Stimulated activated CD4-positive, alpha-beta T cell treated with anti-CD3 and anti-CD28 coated beads, Interleukin-15, amount 100 ng/mL, for 1 hour (primary cell): ENCODE measurements around the gene CEMP1.
"Not testable (repeated sequence)": the region's sequence is repeated elsewhere in the genome, so short reads cannot be mapped to it uniquely, and the experiment has no call there.

Source experiments
- DNase-seq, 2 donors: peaks; one replicate each; pipeline ENCODE4 v3.0.0-alpha.2; 2020; ENCODE audit warnings: low read depth in 1 of 2, low spot score in 1 of 2

CEMP1 gene, protein sequence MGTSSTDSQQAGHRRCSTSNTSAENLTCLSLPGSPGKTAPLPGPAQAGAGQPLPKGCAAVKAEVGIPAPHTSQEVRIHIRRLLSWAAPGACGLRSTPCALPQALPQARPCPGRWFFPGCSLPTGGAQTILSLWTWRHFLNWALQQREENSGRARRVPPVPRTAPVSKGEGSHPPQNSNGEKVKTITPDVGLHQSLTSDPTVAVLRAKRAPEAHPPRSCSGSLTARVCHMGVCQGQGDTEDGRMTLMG

DNA sequence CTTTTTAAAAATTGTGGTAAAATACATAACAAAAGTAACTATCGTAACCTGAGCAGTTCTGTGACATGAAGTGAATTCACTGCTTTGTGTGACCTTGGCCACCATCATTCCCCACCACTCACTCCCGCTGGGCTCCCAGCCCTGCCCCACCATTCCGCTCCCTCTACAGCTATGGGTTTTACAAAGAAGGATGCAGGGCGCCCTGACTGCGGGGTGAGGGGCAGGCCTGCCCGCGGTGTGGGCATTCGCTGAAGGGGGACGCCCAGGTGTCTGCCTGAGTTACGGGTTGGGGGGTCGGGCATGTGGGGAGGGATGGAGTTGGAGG, at the start of gene CEMP1:
Gene CEMP1, minus strand, starts transcription at position 38 of the 325 bp plus-strand sequence. CDS start 335 bp downstream, outside the sequence.
- no peak for DNase-seq

DNA sequence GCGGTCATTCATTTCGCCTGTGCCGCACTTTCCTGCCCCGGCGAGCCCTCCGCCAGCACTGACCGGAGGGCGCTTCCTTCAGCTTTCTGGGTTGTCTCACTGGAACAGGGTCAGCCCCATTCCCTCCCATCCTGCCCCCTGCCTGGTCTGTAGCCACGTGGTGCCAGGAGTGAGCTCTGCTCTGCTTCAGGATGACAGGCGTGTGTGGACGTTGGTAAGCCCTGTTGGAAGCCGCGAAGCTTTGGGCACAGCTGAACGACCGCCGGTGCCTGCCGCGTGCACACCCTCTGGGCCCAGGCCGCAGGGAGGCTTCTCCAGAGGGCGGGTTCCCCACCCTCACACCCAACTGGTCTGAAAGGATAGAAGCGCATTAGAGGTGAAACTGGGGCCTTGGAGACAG, 49.6 kb upstream of the CEMP1 start:
- not testable (repeated sequence) for DNase-seq

DNA sequence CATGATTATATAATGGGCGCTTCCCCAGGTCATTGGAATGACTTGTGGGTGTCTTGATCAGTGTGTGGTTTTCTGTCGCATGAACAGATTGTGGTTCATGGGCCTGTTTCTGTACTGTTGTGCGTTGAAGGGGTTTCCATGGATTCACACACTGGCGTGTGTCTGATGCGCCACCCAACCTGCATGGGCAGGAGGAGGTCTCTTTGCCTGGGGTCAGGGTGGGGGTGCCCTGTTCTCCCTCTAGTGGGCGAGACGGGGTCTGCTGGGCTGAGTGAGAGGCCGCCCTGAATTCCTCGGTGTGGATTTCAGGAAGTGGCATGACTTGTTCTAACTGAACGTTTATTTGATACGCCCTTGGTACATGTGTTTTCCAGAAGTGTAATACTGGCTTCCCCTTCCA, 48.9 kb upstream of the CEMP1 start:
- DNase-seq, result not testable (repeated sequence)

DNA sequence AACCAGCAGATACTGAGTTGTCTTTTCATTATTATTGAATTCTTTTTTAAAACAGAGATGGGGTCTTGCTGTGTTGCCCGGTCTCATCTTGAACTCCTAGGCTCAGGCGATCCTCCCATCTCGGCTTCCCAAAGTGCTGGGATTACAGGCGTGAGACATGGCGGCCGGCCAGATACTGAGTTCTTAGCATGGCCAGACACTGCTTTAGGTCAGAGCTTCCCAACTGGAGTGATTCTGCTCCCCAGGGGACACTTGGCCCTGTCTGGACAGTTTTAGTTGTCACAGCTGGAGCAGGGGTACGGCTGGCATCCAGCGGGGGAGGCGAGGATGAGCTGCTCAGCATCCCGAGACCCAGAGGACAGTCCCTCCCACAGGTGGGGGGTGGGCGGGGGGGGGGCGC, 47.7 kb upstream of the CEMP1 start:
- not testable (repeated sequence) for DNase-seq

DNA sequence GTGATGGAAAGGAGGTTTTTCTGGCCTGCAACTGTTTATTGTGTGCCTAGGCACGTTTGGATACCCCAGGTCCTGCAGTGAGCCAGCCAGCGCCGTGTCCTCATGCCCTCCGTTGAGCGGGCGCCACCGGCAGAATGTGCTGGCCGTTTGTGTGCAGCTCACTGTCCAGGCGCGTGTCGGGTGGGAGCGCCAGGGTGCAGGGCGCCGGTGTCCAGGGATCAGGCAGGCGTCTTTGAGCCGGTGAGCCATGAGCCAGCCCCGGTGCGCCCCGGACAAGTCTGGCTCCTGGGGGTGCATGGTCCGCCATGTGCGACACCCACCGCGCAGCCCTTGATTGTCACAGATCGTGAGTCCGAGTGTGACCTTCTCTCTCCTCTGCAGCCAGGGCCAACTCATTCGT, 45.8 kb upstream of the CEMP1 start:
- not testable (repeated sequence) for DNase-seq

DNA sequence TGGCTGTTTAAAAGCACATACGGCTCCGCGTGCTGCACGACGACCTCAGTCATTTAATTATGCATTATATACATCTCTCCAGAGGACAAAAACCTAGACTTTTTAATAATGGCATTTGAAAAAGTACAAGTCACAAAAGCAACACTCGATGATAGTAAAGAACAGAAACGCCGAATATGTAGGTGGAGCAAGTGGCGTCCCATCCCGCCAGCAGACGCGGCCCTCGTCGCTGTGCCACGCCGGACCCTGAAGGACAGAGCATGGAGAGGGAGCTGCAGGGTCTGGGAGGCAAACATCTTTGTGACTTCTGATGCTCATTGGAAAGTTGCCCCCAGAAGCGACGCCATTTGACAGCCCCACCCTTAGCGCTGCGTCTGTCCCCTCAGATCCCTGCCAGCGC, 44.6 kb upstream of the CEMP1 start:
- not testable (repeated sequence) for DNase-seq

DNA sequence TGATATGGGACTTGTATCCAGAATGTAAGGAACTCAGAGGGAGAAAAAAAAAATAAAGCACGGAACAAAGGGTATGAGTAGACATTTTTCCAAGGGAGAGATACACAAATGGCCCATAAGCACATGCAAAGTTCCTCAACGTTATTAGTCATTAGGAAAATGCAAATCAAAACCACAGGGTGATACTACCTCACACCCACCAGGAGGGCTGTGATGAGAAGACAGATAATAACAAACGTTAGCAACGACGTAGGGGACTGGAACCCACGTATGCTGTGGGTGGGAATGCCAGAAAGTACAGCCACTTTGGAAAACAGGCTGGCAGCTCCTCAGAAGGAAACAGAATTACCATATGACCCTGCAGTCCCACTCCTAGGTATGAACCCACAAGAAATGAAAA, 41.5 kb upstream of the CEMP1 start:
- not testable (repeated sequence) for DNase-seq

DNA sequence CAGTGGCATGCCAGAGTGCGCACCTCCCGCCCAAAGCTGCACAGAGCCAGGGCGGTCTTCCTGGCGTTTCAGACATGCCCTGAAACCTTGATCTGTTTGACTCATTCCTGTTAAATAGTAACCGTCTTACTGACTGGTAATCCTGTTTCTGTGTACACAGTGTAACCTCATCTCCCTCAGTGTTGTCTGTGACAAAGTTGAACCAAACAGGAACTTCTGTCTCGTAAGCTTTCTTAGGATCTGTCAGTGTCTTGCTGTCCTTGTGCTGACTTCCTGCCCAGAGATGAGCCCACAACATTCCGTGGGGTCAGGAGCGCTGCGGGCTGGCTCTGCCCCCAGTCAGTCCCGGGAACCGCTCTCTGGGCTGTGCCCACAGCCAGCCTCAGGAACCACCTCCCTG, 37.4 kb upstream of the CEMP1 start:
- DNase-seq, result not testable (repeated sequence)

DNA sequence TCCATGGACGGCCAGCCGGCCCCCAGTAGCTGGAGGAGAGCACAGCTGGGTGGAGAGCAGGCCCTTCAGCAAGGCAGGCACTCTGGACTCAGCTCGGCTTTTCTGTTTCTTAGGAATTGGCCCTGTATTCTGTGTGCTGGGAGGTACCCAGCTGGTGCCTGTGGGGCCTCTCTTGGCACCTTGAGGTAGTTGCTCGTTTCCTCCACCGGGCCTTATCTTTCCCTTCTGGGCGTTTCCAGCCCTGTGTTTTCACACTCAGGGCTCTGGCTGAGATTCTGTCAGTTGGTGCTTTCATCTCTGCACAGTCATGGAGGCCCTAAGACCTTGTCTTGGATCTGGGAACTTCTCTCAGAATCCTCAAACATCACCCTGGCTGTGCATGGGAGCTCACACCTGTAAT, 36.3 kb upstream of the CEMP1 start:
- not testable (repeated sequence) for DNase-seq

DNA sequence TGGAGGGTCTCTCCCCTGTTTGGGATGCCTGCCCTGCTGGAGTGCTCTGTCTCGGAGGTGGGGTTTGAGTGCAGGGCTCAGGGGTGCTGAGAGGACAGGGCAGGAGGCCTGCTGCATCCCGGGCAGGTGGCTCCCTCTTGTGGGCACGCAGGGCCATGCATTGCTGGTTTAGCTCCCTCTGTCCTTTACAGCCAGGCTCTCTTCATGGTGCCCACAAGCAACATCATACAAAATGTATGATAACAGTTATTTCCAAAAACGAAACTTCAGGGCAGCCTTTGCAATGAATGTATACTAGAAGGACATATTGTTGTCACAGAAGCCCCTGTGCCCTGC, 29.6 kb upstream of the CEMP1 start:
- peak in 1 of 2 donors; percentile 58 for DNase-seq

DNA sequence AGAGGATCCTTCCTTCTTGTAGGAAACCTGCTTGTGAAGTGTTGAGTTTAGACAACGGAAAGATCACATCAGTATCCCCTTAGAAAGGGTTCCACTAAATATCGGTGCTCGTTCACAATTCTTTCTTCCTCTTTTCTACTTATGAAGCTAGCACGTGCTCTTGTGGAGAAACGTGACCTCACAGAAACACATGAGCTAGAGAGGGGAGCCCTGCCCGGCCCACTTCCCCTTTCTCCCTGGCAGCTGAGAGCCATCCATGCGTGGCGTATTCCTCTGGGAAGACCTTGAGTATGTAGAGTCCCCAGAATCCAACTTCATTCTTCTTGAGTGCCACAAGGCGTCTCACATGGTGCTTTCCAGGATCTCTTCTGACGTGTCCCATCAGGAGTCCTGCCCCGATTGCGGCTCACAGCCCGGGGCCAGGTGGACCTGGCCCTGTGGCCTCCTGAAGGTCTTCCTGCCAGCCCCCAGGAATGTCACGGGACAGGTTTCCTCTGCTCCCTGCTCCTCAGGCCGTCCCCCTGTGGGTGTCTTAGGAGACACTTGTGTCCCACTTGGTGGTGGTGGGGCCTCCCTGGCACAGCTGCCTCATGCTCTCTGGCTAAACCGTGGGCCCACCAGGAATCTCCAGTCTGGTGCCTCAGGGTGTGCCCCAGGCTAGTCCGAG, 29.1 kb upstream of the CEMP1 start:
- DNase-seq, result not testable (repeated sequence)

DNA sequence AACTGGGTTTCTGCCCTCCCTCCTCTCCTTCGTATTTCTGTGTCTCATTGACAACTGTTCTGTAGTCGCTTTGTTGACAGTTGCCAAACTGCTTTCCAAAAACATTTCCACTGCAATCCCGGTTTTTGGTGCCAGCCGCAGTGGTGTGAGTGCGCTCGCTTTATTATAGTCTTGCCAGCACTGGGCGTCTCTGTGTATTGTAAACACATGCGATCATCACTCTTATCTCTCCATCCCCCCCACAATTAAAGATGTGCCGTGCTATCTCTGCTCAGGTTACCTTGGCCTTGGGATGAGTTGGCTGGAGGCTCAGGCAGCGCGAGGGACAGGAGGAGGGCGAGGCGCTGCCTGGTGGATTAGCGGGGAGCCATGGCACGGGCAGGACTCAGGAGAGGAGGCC, 25.9 kb upstream of the CEMP1 start:
- DNase-seq, result not testable (repeated sequence)

DNA sequence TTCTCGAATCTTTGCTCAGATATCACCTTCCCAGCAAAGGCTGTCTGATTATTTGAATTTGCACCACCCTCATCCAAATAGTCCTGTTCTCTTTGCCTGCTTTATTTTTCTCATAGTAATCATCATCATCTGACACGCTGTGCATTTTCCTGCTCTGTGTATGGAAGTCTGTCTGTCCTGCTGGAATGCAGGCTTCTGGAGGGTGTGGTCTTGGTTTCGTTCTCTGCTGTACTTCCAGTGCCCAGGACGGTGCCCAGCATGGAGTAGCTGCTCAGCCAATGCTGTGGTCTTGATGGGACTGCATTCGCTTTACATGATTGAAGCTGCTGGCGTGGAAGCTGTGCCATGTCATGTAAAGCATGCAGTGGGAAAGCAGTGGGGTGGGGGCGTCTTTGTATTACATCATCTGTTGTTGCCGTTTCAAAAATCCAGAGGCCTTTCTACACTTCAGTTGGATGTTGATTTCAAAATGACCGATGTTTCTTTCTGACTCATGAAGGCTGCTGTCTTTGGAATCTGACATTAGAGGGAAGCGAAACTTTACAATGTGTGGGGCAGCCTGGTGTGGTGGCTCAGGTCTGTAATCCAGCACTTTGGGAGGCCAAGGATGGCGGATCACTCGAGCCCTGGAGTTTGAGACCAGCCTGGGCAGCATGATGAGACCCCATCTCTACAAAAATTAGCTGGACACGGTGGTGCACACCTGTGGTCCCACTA, 23.7 kb upstream of the CEMP1 start:
- not testable (repeated sequence) for DNase-seq

DNA sequence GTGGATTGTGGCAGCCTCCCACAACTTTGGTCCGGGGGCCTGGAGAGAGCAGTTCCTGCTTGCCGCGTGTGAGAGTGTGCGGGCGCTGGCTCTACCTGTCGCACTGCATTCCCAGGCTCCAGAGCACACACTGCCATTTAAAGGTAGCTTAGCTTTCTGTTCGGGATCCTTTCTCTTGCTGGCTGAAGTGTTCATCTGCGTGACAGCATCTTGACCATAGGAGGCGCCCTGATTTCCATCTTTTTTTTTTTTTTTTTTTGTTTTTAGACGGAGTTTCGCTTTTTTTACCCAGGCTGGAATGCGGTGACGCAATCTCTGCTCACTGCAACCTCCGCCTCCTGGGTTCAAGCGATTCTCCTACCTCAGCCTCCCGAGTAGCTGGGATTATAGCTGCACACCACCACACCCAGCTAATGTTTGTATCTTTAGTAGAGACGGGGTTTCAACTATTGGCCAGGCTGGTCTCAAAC, 20.2 kb upstream of the CEMP1 start:
- DNase-seq, result not testable (repeated sequence)

DNA sequence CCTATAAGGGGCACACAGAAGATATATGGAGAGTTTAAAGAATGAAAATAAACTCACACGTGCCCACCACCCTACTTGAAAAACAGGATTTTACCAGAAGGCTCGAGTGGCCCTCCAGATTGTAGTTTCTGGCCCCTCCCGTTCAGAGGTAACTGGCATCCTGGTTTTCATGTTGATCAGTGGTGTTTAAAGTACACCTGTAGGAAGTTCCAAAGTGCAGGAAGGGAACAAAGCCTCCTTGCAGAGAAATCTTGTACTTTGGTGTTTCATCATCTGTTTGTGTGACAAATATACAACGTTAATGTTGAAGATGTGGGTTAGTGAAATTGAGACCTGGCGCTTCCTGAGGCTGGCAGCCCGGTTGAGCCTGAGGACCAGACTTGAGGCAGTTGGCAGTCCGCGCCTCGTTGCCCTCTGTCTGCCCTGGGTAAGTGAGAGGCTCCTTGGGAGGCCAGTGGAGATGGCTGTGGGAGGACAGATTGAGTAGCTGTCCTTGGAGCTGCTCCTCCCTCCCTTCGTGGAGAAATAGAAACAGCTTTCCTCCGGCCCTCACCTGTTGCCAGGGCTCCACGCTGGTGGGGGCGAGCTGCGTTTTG, 19.2 kb upstream of the CEMP1 start:
- DNase-seq, result not testable (repeated sequence)

DNA sequence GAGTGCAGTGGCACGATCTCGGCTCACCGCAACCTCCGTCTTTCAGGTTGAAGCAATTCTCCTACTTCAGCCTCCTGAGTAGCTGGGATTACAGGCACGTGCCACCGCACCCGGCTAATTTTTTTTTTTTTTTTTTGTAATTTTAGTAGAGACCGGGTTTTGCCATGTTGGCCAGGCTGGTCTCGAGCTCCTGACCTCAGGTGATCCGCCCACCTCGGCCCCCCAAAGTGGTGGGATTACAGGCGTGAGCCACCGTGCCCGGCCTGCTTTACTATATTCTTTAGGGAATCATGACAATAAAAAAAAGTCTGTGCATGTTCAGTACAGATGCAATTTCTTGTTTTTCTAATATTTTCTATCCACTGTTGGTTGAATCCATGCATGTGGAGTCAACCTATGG, 12.6 kb upstream of the CEMP1 start:
- DNase-seq, result not testable (repeated sequence)

DNA sequence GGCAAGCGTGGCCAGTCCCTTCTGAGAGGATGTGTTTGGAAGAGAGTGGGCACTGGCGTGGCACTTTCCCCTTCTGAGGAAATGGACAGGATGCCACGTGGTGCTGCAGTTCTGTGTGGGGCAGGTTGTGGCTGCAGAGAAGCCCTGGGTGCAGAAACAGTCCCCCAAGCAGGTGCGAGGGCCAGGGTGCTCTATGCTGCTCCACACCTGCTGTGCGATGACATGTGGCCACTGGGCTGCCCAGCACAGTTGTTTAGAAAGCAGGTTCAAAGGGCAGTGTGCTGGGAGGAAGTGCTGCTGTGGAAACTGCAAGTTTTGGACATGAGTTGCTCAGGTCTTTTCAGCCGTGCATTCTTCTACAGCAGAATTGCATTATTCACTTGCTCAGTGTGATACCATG, 10.2 kb upstream of the CEMP1 start:
- not testable (repeated sequence) for DNase-seq

DNA sequence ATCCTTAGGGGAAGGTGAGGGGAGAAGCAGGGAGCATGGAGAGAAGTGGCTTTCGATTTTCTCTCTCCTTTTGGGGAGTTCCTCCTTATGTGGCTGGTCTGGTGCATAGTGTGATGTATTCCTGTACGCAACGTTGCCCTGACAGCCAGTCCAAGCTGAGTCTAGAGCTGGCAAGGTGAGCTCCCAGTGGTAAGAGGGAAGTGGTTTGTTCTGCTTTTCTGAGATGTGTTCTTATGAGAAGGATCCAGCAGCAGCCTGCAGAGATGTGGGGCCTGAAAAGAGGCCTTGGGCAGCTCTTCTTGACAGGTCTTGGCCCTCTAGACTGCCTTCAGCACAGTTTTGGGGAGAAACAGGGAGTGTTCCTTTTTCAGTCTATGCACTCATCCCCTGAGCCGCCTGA, 9.7 kb upstream of the CEMP1 start:
- DNase-seq, result not testable (repeated sequence)

DNA sequence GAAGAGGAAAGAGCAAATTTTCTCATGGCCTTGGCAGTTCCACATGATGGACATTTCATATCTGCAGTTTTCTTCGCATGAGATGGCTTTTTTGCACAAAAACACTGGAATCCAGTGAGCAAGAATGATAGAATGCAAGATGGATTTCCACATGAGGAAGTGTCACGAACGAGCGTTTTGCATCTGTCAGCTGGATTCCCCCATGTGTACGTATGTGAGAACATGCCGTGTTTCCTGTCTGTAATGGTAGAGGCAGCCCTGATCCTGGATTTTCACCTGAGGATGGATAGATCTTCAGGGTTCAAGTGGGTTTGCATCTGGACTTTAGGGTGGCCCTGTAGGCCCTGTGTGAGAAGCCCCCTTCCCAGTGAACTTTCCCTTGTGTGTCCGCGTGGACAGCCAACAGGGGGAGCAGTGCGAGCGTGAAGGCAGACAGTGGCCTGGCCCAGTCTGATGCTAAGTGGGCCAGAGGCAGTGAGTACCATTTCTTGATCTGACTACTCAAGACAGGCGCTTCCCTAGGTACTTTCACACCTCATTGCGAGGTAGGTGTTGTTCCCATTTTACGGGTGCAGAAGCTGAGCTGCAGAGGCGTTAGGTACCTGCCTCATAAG, 8.7 kb upstream of the CEMP1 start:
- not testable (repeated sequence) for DNase-seq

DNA sequence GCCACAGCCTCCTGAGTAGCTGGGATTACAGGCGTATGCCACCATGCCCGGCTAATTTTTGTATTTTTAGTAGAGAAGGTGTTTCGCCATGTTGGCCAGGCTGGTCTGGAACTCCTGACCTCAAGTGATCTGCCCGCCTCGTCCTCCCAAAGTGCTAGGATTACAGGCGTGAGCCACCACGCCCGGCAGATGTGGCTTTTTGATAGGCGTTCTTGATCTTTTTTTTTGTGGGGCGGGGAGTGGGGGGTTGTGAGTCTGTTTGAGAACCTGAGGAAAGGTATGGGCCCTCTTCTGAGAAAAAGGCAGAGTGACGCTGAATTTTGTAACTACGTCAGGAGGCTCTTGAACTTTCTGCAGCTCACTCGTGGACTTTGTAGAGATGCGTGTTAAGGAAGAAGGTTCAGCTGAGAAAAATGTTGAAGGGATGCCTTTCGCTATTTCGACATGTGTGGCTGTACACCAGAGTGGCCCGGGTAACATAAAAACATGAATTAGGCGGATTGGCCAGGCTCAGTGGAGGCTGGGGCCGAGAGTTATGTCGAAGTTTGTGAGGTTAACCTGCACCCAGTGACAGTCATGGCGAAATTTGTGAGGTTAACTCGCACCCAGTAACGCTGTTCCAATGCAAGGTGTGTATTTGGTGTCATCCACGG, 8.1 kb upstream of the CEMP1 start:
- not testable (repeated sequence) for DNase-seq
